Karpas-422 (cell line): ENCODE measurements around the gene CDKN2AIPNL. TPM values are rescaled to one million over a fixed set of nuclear protein-coding genes. Genes with fewer than 3 reads are reported as not detected.
"Not testable (repeated sequence)": the region's sequence is repeated elsewhere in the genome, so short reads cannot be mapped to it uniquely, and the experiment has no call there.

Experiments
- DNase-seq: peaks from one replicate; pipeline ENCODE4 v3.0.0-alpha.2; 2015
- H2AFZ ChIP-seq: fragments of 200-600 bp; sonication (generic); 2 replicates; pipeline ENCODE4 v1.6.1; 2014; ENCODE audit warnings: antibody characterized with exemption, low read length, mixed read lengths
- H3K27ac ChIP-seq: fragments of 200-600 bp; sonication (generic); 2 replicates; pipeline ENCODE4 v1.5.1; 2014; ENCODE audit warnings: mild to moderate bottlenecking, low read length, moderate library complexity
- H3K27me3 ChIP-seq: fragments of 200-600 bp; sonication (generic); 2 replicates; pipeline ENCODE4 v1.6.1; 2014; ENCODE audit warnings: low read length, mixed read lengths
- H3K36me3 ChIP-seq: fragments of 200-600 bp; sonication (generic); 2 replicates; pipeline ENCODE4 v1.6.1; 2014; ENCODE audit warnings: low read length, mixed read lengths; ENCODE audit not compliant: insufficient read depth
- H3K4me1 ChIP-seq: fragments of 200-600 bp; sonication (generic); 2 replicates; pipeline ENCODE4 v1.6.1; 2014; ENCODE audit warnings: mild to moderate bottlenecking, low read length, mixed read lengths
- H3K4me2 ChIP-seq: fragments of 200-600 bp; sonication (generic); 2 replicates; pipeline ENCODE4 v1.6.1; 2014; ENCODE audit warnings: low read length, low read depth, mild to moderate bottlenecking; ENCODE audit not compliant: poor library complexity, severe bottlenecking
- H3K4me3 ChIP-seq: fragments of 200-600 bp; sonication (generic); 2 replicates; pipeline ENCODE4 v1.5.1; 2014; ENCODE audit warnings: mild to moderate bottlenecking, antibody characterized with exemption, low read length, mixed read lengths
- H3K79me2 ChIP-seq: fragments of 200-600 bp; sonication (generic); 2 replicates; pipeline ENCODE4 v1.6.1; 2014; ENCODE audit warnings: mild to moderate bottlenecking, low read length, mixed read lengths
- H3K9ac ChIP-seq: fragments of 200-600 bp; sonication (generic); 2 replicates; pipeline ENCODE4 v1.6.0; 2014; ENCODE audit warnings: low read length
- H3K9me2 ChIP-seq: fragments of 200-600 bp; sonication (generic), shearing (Covaris generic); replicated peaks from 2 replicates; pipeline ENCODE4 v1.6.0; 2014; ENCODE audit warnings: mild to moderate bottlenecking, low read length, moderate library complexity; ENCODE audit not compliant: insufficient read depth
- H3K9me3 ChIP-seq: fragments of 300-700, 200-600 bp; sonication (generic); 2 replicates; pipeline ENCODE4 v1.6.1; 2014; ENCODE audit warnings: low read length, mixed read lengths
- H4K20me1 ChIP-seq: fragments of 200-600 bp; sonication (generic); 2 replicates; pipeline ENCODE4 v1.6.1; 2014; ENCODE audit warnings: mild to moderate bottlenecking, antibody characterized with exemption, low read length, low read depth; ENCODE audit not compliant: insufficient read depth
- total RNA-seq: library from RNA; depleted of rRNA; stranded (reverse); fragments of >200 nt; shearing (Covaris generic); gene quantifications from 2 replicates; pipeline ENCODE4 v1.2.3, GENCODE V29; 2014; ENCODE audit warnings: low replicate concordance

CDKN2AIPNL gene
- total RNA-seq, 1 experiment from 2014 or later = 58.7 TPM

GRCh38 chr5:134387443-134387842 is 24.2 kb downstream of the CDKN2AIPNL start:
- Histone ChIP-seq H3K9me2 (no peaks in the 10 kb centered on the region), H3K27ac (no peak overlapping the region), H3K4me3 (no peak overlapping the region), H3K79me2 (peaks cover 25% of the 10 kb centered on the region), H4K20me1 (no peaks in the 10 kb centered on the region), H3K9me3 (no peaks in the 10 kb centered on the region), H3K36me3 (peaks cover 53% of the 10 kb centered on the region), H2AFZ (no peak overlapping the region), H3K27me3 (no peaks in the 10 kb centered on the region), H3K4me1 (peaks cover 12% of the 10 kb centered on the region), H3K9ac (no peak overlapping the region), H3K4me2 (no peak overlapping the region)
- no peak for DNase-seq

- Histone ChIP-seq H3K9me2 (no peaks in the 10 kb centered on the region), H2AFZ (no peak overlapping the region), H3K27me3 (no peaks in the 10 kb centered on the region), H4K20me1 (no peaks in the 10 kb centered on the region), H3K9ac (no peak overlapping the region), H3K4me2 (no peak overlapping the region), H3K27ac (peak overlapping the region; percentile 6; the same call in 1 of the 2 replicates), H3K9me3 (no peaks in the 10 kb centered on the region), H3K4me1 (peaks cover 12% of the 10 kb centered on the region), H3K4me3 (no peak overlapping the region), H3K79me2 (peaks cover 33% of the 10 kb centered on the region), H3K36me3 (peaks cover 47% of the 10 kb centered on the region)
- DNase-seq = no peak
These were observed 27.5 kb downstream of the CDKN2AIPNL start for GRCh38 chr5:134383980-134384697.

GRCh38 chr5:134382204-134382603 is 29.5 kb downstream of the CDKN2AIPNL start:
- H3K9me3 ChIP-seq, DNase-seq, H3K27ac ChIP-seq, H3K27me3 ChIP-seq, H3K9ac ChIP-seq, H3K4me2 ChIP-seq, H4K20me1 ChIP-seq, H3K9me2 ChIP-seq, H3K4me3 ChIP-seq, H2AFZ ChIP-seq: not testable (repeated sequence)
- H3K79me2 ChIP-seq = peaks cover 49% of the 10 kb centered on the region
- H3K4me1 ChIP-seq = peaks cover 12% of the 10 kb centered on the region
- H3K36me3 ChIP-seq = peaks cover 44% of the 10 kb centered on the region

- Histone ChIP-seq H3K36me3 (peaks cover 52% of the 10 kb centered on the region), H4K20me1 (no peaks in the 10 kb centered on the region), H3K4me1 (peaks cover 12% of the 10 kb centered on the region), H3K4me3 (no peak overlapping the region), H3K79me2 (peaks cover 64% of the 10 kb centered on the region), H3K9me2 (no peaks in the 10 kb centered on the region), H3K4me2 (no peak overlapping the region), H3K27me3 (no peaks in the 10 kb centered on the region), H3K27ac (no peak overlapping the region), H3K9ac (no peak overlapping the region), H3K9me3 (no peaks in the 10 kb centered on the region), H2AFZ (no peak overlapping the region)
- DNase-seq = no peak
These were observed 31.3 kb downstream of the CDKN2AIPNL start for GRCh38 chr5:134380346-134380745.

- Histone ChIP-seq H4K20me1 (peaks cover 7% of the 10 kb centered on the region; the same call in 1 of the 2 replicates), H3K27ac (no peak overlapping the region), H2AFZ (no peak overlapping the region), H3K4me2 (no peak overlapping the region), H3K9ac (no peak overlapping the region), H3K9me2 (no peaks in the 10 kb centered on the region), H3K36me3 (peaks cover 22% of the 10 kb centered on the region), H3K4me3 (no peak overlapping the region), H3K27me3 (no peaks in the 10 kb centered on the region), H3K4me1 (peaks cover 24% of the 10 kb centered on the region), H3K9me3 (no peaks in the 10 kb centered on the region), H3K79me2 (peaks cover 86% of the 10 kb centered on the region)
- no peak for DNase-seq
These were observed 37.4 kb downstream of the CDKN2AIPNL start for GRCh38 chr5:134374232-134374631.

- not testable (repeated sequence) for H3K9me2 ChIP-seq, H3K9me3 ChIP-seq, H3K27me3 ChIP-seq, DNase-seq, H2AFZ ChIP-seq, H3K4me3 ChIP-seq, H3K9ac ChIP-seq, H3K4me2 ChIP-seq, H4K20me1 ChIP-seq, H3K27ac ChIP-seq
- H3K79me2 ChIP-seq = peaks cover 83% of the 10 kb centered on the region
- H3K4me1 ChIP-seq = peaks cover 24% of the 10 kb centered on the region
- peaks cover 22% of the 10 kb centered on the region for H3K36me3 ChIP-seq
These were observed 38.0 kb downstream of the CDKN2AIPNL start for GRCh38 chr5:134373633-134374032.

GRCh38 chr5:134371834-134372340 is 39.8 kb downstream of the CDKN2AIPNL start:
- peak; percentile 68 for DNase-seq
- Histone ChIP-seq H3K9me3 (no peaks in the 10 kb centered on the region), H2AFZ (no peak overlapping the region), H3K79me2 (peaks cover 68% of the 10 kb centered on the region), H3K27me3 (no peaks in the 10 kb centered on the region), H3K36me3 (peaks cover 18% of the 10 kb centered on the region), H3K9ac (peak overlapping the region; percentile 86), H4K20me1 (peaks cover 7% of the 10 kb centered on the region; the same call in 1 of the 2 replicates), H3K9me2 (no peaks in the 10 kb centered on the region), H3K4me1 (peaks cover 31% of the 10 kb centered on the region), H3K27ac (peak overlapping the region; percentile 69), H3K4me2 (peak overlapping the region; percentile 81), H3K4me3 (peak overlapping the region; percentile 75)

GRCh38 chr5:134370871-134371833 is 40.5 kb downstream of the CDKN2AIPNL start, which contains the start of gene UBE2B:
UBE2B (plus strand) TSS chr5:134371569; CDS start chr5:134371596, 27 bp downstream.
- Histone ChIP-seq H3K9me3 (no peaks in the 10 kb centered on the region), H3K4me1 (peaks cover 33% of the 10 kb centered on the region), H3K4me3 (peak within 1 kb of the TSS; percentile 75), H3K36me3 (peaks cover 13% of the 10 kb centered on the region), H3K4me2 (peak within 1 kb of the TSS; percentile 81), H3K9ac (peak within 1 kb of the TSS; percentile 86), H3K9me2 (no peaks in the 10 kb centered on the region), H4K20me1 (peaks cover 7% of the 10 kb centered on the region; the same call in 1 of the 2 replicates), H2AFZ (peak within 1 kb of the TSS; percentile 98), H3K27me3 (no peaks in the 10 kb centered on the region), H3K27ac (peak within 1 kb of the TSS; percentile 78), H3K79me2 (peaks cover 69% of the 10 kb centered on the region)
- DNase-seq = peak; percentile 99
